ENCODE results near the gene ARHGAP8. TPM values are rescaled to one million over a fixed set of nuclear protein-coding genes. Genes with fewer than 3 reads are reported as not detected.

ARHGAP8 gene
- total RNA-seq, 1 donor from 2014 or later = 2.8 TPM

DNA sequence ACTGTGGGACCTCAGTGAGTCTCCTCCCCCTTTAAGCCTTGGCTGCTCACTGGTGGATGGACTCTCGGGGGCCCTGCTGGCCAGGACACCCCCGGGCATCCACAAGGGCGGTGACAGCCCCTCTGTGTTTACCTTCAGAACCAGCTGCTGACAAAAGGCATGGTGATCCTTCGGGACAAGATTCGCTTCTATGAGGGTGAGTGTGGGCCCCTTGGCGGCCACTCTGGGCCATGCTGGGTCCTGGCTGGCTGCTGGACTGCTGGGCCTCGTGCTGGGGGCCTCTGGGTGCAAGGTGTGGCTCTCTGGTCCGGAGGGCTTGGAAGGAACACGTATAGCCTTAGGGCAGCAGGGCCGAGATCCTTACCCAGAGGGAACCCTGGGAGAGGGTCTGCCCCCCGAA, 25.9 kb upstream of the ARHGAP8 start:
- H3K4me1 Mint-ChIP-seq (ENCODE audit: low read depth, unreplicated experiment) = peaks cover 4% of the 10 kb centered on the region
- Histone ChIP-seq H3K4me1 (ENCODE audit: insufficient read depth, low read length) (peaks cover 15% of the 10 kb centered on the region), H3K79me2 (ENCODE audit: insufficient read depth, low read length) (no peaks in the 10 kb centered on the region), H3K27ac (ENCODE audit: low read depth, low read length) (no peak overlapping the region), H3K9me3 (ENCODE audit: insufficient read depth, low read depth, low read length) (no peaks in the 10 kb centered on the region), H3K4me2 (ENCODE audit: low read length) (no peak overlapping the region), H3K9ac (ENCODE audit: low read length) (no peak overlapping the region), H3K27me3 (ENCODE audit: insufficient read depth, low read length) (no peaks in the 10 kb centered on the region), H3K4me3 (ENCODE audit: insufficient read depth, low read depth, low read length) (no peak overlapping the region), H2AFZ (ENCODE audit: low read depth, low read length) (no peak overlapping the region), H4K20me1 (ENCODE audit: insufficient read depth, low read length) (peaks cover 21% of the 10 kb centered on the region), H3K36me3 (ENCODE audit: insufficient read depth, low read length) (no peaks in the 10 kb centered on the region)
- H3K36me3 Mint-ChIP-seq (ENCODE audit: low read depth, unreplicated experiment) = peaks cover 16% of the 10 kb centered on the region
- H3K9me3 Mint-ChIP-seq (ENCODE audit: unreplicated experiment) = no peaks in the 10 kb centered on the region
- no peaks in the 10 kb centered on the region for H3K27me3 Mint-ChIP-seq (ENCODE audit: low read depth, unreplicated experiment)
- TF ChIP-seq EZH2 (IDR thresholded peaks at IDR 0.05; ENCODE audit: insufficient read depth, low read length) = no peak
- TF ChIP-seq, protein P1, sequence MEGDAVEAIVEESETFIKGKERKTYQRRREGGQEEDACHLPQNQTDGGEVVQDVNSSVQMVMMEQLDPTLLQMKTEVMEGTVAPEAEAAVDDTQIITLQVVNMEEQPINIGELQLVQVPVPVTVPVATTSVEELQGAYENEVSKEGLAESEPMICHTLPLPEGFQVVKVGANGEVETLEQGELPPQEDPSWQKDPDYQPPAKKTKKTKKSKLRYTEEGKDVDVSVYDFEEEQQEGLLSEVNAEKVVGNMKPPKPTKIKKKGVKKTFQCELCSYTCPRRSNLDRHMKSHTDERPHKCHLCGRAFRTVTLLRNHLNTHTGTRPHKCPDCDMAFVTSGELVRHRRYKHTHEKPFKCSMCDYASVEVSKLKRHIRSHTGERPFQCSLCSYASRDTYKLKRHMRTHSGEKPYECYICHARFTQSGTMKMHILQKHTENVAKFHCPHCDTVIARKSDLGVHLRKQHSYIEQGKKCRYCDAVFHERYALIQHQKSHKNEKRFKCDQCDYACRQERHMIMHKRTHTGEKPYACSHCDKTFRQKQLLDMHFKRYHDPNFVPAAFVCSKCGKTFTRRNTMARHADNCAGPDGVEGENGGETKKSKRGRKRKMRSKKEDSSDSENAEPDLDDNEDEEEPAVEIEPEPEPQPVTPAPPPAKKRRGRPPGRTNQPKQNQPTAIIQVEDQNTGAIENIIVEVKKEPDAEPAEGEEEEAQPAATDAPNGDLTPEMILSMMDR (IDR thresholded peaks at IDR 0.05; ENCODE audit: insufficient read depth, low read depth, low read length) = no peak
- no peak overlapping the region for H3K4me3 Mint-ChIP-seq (ENCODE audit: unreplicated experiment)
- FAIRE-seq (no peak), DNase-seq (ENCODE audit: low read depth) (no peak)
- no peak overlapping the region for H3K27ac Mint-ChIP-seq (ENCODE audit: unreplicated experiment)

DNA sequence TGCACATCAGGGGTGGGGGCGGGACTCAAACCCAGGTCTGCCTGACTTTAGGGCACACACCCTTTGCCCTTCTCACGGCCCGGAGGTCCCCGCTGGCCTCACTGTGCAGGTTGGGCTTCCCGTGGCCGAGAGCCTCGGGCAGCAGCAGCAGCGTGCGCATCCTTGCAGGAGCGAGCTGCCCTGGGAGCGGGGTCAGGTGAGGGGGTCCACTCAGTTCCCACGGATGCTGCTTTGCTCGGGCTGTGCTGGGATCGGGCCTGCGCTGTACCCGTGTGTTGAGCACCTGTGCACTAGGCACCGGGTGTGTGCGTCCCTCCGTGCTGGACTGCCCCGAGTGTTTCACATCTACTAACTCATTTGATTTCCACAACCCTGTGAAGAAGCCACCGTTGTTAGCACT, 25.2 kb upstream of the ARHGAP8 start:
- H3K4me1 Mint-ChIP-seq (ENCODE audit: low read depth, unreplicated experiment) = peaks cover 4% of the 10 kb centered on the region
- H3K4me3 ChIP-seq (ENCODE audit: insufficient read depth, low read depth, low read length) = no peak overlapping the region
- no peak overlapping the region for H3K27ac Mint-ChIP-seq (ENCODE audit: unreplicated experiment)
- no peak for TF ChIP-seq EZH2 (IDR thresholded peaks at IDR 0.05; ENCODE audit: insufficient read depth, low read length)
- TF ChIP-seq, protein P1 (IDR thresholded peaks at IDR 0.05; ENCODE audit: insufficient read depth, low read depth, low read length) = no peak
- peaks cover 15% of the 10 kb centered on the region for H3K4me1 ChIP-seq (ENCODE audit: insufficient read depth, low read length)
- no peak overlapping the region for H3K4me3 Mint-ChIP-seq (ENCODE audit: unreplicated experiment)
- FAIRE-seq (no peak), DNase-seq (ENCODE audit: low read depth) (no peak)
- H3K27me3 ChIP-seq (ENCODE audit: insufficient read depth, low read length) = no peaks in the 10 kb centered on the region
- H3K36me3 Mint-ChIP-seq (ENCODE audit: low read depth, unreplicated experiment) = peaks cover 18% of the 10 kb centered on the region
- H3K79me2 ChIP-seq (ENCODE audit: insufficient read depth, low read length) = no peaks in the 10 kb centered on the region
- no peaks in the 10 kb centered on the region for H3K9me3 ChIP-seq (ENCODE audit: insufficient read depth, low read depth, low read length)
- H4K20me1 ChIP-seq (ENCODE audit: insufficient read depth, low read length) = peaks cover 25% of the 10 kb centered on the region
- no peaks in the 10 kb centered on the region for H3K27me3 Mint-ChIP-seq (ENCODE audit: low read depth, unreplicated experiment)
- H3K4me2 ChIP-seq (ENCODE audit: low read length) = no peak overlapping the region
- H2AFZ ChIP-seq (ENCODE audit: low read depth, low read length) = no peak overlapping the region
- no peaks in the 10 kb centered on the region for H3K9me3 Mint-ChIP-seq (ENCODE audit: unreplicated experiment)
- no peak overlapping the region for H3K27ac ChIP-seq (ENCODE audit: low read depth, low read length)
- no peaks in the 10 kb centered on the region for H3K36me3 ChIP-seq (ENCODE audit: insufficient read depth, low read length)
- H3K9ac ChIP-seq (ENCODE audit: low read length) = no peak overlapping the region

DNA sequence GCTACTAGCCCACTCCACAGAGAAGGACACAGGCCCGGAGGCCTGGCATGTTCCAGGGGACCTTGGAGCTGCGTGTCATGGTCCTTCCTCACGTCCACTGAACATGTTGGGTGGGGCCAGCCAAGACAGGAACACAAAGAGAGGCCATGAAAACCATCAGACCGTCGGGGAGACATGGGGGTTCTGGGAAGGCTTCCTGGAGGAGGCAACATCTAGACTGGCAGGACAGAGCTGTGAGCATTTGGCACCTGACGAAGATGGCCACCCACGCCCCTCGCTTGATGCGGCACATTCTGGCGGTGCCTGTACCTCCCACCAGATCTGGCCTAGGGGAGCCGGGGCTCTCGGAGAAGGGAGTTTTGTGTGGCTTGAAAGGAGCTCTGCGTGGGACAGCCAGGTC, 24.7 kb upstream of the ARHGAP8 start:
- H3K9me3 ChIP-seq (ENCODE audit: insufficient read depth, low read depth, low read length) = no peaks in the 10 kb centered on the region
- Mint-ChIP-seq H3K4me3 (ENCODE audit: unreplicated experiment) (no peak overlapping the region), H3K4me1 (ENCODE audit: low read depth, unreplicated experiment) (peaks cover 4% of the 10 kb centered on the region), H3K9me3 (ENCODE audit: unreplicated experiment) (no peaks in the 10 kb centered on the region), H3K27me3 (ENCODE audit: low read depth, unreplicated experiment) (no peaks in the 10 kb centered on the region), H3K36me3 (ENCODE audit: low read depth, unreplicated experiment) (peaks cover 18% of the 10 kb centered on the region), H3K27ac (ENCODE audit: unreplicated experiment) (no peak overlapping the region)
- H3K27me3 ChIP-seq (ENCODE audit: insufficient read depth, low read length) = no peaks in the 10 kb centered on the region
- no peak overlapping the region for H3K9ac ChIP-seq (ENCODE audit: low read length)
- no peaks in the 10 kb centered on the region for H3K79me2 ChIP-seq (ENCODE audit: insufficient read depth, low read length)
- H2AFZ ChIP-seq (ENCODE audit: low read depth, low read length) = no peak overlapping the region
- DNase-seq (ENCODE audit: low read depth) (no peak), FAIRE-seq (no peak)
- no peak overlapping the region for H3K4me2 ChIP-seq (ENCODE audit: low read length)
- H3K27ac ChIP-seq (ENCODE audit: low read depth, low read length) = no peak overlapping the region
- H3K4me3 ChIP-seq (ENCODE audit: insufficient read depth, low read depth, low read length) = no peak overlapping the region
- no peak for TF ChIP-seq EZH2 (IDR thresholded peaks at IDR 0.05; ENCODE audit: insufficient read depth, low read length)
- TF ChIP-seq, protein P1 (IDR thresholded peaks at IDR 0.05; ENCODE audit: insufficient read depth, low read depth, low read length) = no peak
- no peaks in the 10 kb centered on the region for H3K36me3 ChIP-seq (ENCODE audit: insufficient read depth, low read length)
- peaks cover 15% of the 10 kb centered on the region for H3K4me1 ChIP-seq (ENCODE audit: insufficient read depth, low read length)
- peaks cover 25% of the 10 kb centered on the region for H4K20me1 ChIP-seq (ENCODE audit: insufficient read depth, low read length)
